ENCODE data around the gene CMC2. TPM values are rescaled to one million over a fixed set of nuclear protein-coding genes. Genes with fewer than 3 reads are reported as not detected.

Gene CMC2
- total and polyA plus RNA-seq, 2 of the 13 experiments (the other 11 are each of a cell fraction or from before 2014, with no cell fraction given): 116 to 129 TPM

GRCh38 chr16:81006211-81006812 is 373 bp downstream of the CMC2 start (continued):
- TF ChIP-seq NONO (IDR thresholded peaks at IDR 0.05) (no peak), NONO (CRISPR knock-in tag; conservative IDR thresholded peaks at IDR 0.05) (no peak), YEATS2 (CRISPR knock-in tag; IDR thresholded peaks at IDR 0.05; ENCODE audit: borderline replicate concordance) (no peak), ZMAT3 (CRISPR knock-in tag; conservative IDR thresholded peaks at IDR 0.05) (no peak), TEAD2 (CRISPR knock-in tag; IDR thresholded peaks at IDR 0.05) (no peak; the same call in 1 of the 2 replicates), ZBTB43 (CRISPR knock-in tag; conservative IDR thresholded peaks at IDR 0.05) (no peak; the same call in none of the 2 replicates), ATF5 (CRISPR knock-in tag; IDR thresholded peaks at IDR 0.05; ENCODE audit: low read depth) (no peak), MEF2D (CRISPR knock-in tag; IDR thresholded peaks at IDR 0.05) (no peak; the same call in 1 of the 2 replicates), ZBTB49 (CRISPR knock-in tag; IDR thresholded peaks at IDR 0.05; ENCODE audit: borderline replicate concordance) (no peak), ZNF597 (CRISPR knock-in tag; IDR thresholded peaks at IDR 0.05) (no peak), CHCHD3 (CRISPR knock-in tag; IDR thresholded peaks at IDR 0.05) (no peak; the same call in none of the 2 replicates), PCBP2 (optimal IDR thresholded peaks at IDR 0.05; ENCODE audit: low read depth, low read length, poor library complexity, severe bottlenecking) (no peak)
- TF ChIP-seq, protein P1, sequence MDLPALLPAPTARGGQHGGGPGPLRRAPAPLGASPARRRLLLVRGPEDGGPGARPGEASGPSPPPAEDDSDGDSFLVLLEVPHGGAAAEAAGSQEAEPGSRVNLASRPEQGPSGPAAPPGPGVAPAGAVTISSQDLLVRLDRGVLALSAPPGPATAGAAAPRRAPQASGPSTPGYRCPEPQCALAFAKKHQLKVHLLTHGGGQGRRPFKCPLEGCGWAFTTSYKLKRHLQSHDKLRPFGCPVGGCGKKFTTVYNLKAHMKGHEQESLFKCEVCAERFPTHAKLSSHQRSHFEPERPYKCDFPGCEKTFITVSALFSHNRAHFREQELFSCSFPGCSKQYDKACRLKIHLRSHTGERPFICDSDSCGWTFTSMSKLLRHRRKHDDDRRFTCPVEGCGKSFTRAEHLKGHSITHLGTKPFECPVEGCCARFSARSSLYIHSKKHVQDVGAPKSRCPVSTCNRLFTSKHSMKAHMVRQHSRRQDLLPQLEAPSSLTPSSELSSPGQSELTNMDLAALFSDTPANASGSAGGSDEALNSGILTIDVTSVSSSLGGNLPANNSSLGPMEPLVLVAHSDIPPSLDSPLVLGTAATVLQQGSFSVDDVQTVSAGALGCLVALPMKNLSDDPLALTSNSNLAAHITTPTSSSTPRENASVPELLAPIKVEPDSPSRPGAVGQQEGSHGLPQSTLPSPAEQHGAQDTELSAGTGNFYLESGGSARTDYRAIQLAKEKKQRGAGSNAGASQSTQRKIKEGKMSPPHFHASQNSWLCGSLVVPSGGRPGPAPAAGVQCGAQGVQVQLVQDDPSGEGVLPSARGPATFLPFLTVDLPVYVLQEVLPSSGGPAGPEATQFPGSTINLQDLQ (CRISPR knock-in tag; IDR thresholded peaks at IDR 0.05): peak; percentile 94; the same call in 1 of the 2 replicates
- TF ChIP-seq, protein P2, sequence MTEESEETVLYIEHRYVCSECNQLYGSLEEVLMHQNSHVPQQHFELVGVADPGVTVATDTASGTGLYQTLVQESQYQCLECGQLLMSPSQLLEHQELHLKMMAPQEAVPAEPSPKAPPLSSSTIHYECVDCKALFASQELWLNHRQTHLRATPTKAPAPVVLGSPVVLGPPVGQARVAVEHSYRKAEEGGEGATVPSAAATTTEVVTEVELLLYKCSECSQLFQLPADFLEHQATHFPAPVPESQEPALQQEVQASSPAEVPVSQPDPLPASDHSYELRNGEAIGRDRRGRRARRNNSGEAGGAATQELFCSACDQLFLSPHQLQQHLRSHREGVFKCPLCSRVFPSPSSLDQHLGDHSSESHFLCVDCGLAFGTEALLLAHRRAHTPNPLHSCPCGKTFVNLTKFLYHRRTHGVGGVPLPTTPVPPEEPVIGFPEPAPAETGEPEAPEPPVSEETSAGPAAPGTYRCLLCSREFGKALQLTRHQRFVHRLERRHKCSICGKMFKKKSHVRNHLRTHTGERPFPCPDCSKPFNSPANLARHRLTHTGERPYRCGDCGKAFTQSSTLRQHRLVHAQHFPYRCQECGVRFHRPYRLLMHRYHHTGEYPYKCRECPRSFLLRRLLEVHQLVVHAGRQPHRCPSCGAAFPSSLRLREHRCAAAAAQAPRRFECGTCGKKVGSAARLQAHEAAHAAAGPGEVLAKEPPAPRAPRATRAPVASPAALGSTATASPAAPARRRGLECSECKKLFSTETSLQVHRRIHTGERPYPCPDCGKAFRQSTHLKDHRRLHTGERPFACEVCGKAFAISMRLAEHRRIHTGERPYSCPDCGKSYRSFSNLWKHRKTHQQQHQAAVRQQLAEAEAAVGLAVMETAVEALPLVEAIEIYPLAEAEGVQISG (CRISPR knock-in tag; IDR thresholded peaks at IDR 0.05): 0 out of 2 replicates have a peak, but pooled peaks have one; percentile 39
- TF ChIP-seq, protein P3, sequence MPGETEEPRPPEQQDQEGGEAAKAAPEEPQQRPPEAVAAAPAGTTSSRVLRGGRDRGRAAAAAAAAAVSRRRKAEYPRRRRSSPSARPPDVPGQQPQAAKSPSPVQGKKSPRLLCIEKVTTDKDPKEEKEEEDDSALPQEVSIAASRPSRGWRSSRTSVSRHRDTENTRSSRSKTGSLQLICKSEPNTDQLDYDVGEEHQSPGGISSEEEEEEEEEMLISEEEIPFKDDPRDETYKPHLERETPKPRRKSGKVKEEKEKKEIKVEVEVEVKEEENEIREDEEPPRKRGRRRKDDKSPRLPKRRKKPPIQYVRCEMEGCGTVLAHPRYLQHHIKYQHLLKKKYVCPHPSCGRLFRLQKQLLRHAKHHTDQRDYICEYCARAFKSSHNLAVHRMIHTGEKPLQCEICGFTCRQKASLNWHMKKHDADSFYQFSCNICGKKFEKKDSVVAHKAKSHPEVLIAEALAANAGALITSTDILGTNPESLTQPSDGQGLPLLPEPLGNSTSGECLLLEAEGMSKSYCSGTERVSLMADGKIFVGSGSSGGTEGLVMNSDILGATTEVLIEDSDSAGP (CRISPR knock-in tag; IDR thresholded peaks at IDR 0.05; ENCODE audit: borderline replicate concordance): no peak; the same call in 1 of the 2 replicates
